SK-N-SH (cell line): Measurements from ENCODE around the gene CPAMD8. TPM values are rescaled to one million over a fixed set of nuclear protein-coding genes. Genes with fewer than 3 reads are reported as not detected.

ENCODE experiments used
- CTCF ChIA-PET: fragments of 300-600, 350-600 bp; formaldehyde crosslinking; extraction: SDS; loops from one replicate; lab custom pipeline; 2021; lab: Yijun Ruan, JAX
- POLR2A ChIA-PET: fragments of 350-600 bp; sonication (Branson Sonifier 250); formaldehyde crosslinking; extraction: SDS; loops from one replicate; lab custom pipeline; 2020; ENCODE audit warnings: antibody characterized with exemption, inconsistent platforms; lab: Yijun Ruan, JAX
- DNase-seq: peaks from one replicate; pipeline ENCODE4 v3.0.0; 2012
- H2AFZ ChIP-seq: fragments of 200-600 bp; sonication (generic); 2 replicates; pipeline ENCODE4 v1.8.1; 2016; ENCODE audit warnings: antibody characterized with exemption, mild to moderate bottlenecking, low read depth
- H3F3A ChIP-seq: fragments of 200-600 bp; sonication (generic); replicated peaks from 2 replicates; pipeline ENCODE3; 2016; ENCODE audit warnings: antibody characterized with exemption, mild to moderate bottlenecking; ENCODE audit not compliant: insufficient read depth
- H3K27ac ChIP-seq, 2 experiments: fragments of 200-500 bp in 1 of 2; fragments of 200-600 bp in 1 of 2; sonication (Bioruptor generic) in 1 of 2; sonication (generic), shearing (Covaris generic) in 1 of 2; 2 replicates each; pipeline versions ENCODE4 v1.5.1 to v1.6.1; 2014 to 2016; ENCODE audit warnings: low read depth in 2 of 2, inconsistent platforms in 1 of 2, low read length in 1 of 2, mild to moderate bottlenecking in 1 of 2, mixed read lengths in 1 of 2
- H3K27me3 ChIP-seq: fragments of 200-600 bp; sonication (generic), shearing (Covaris generic); 2 replicates; pipeline ENCODE4 v1.6.1; 2016; ENCODE audit warnings: mixed run types; ENCODE audit not compliant: insufficient read depth
- H3K36me3 ChIP-seq, 2 experiments: fragments of 200-500 bp in 1 of 2; fragments of 200-600 bp in 1 of 2; sonication (Bioruptor generic) in 1 of 2; sonication (generic) in 1 of 2; replicated peaks in 1 of 2; 2 replicates each; pipeline versions ENCODE3 to v1.5.1; 2014 to 2016; ENCODE audit warnings: low read length in 1 of 2, mild to moderate bottlenecking in 1 of 2; ENCODE audit not compliant: insufficient read depth in 2 of 2, control insufficient read depth in 1 of 2
- H3K4me1 ChIP-seq, 2 experiments: fragments of 200-500 bp in 1 of 2; fragments of 200-600 bp in 1 of 2; sonication (Bioruptor generic) in 1 of 2; sonication (generic), shearing (Covaris generic) in 1 of 2; 2 replicates each; pipeline versions ENCODE4 v1.5.1 to v1.6.1; 2014 to 2016; ENCODE audit warnings: low read depth in 1 of 2, low read length in 1 of 2, mixed run types in 1 of 2; ENCODE audit not compliant: insufficient read depth in 2 of 2, control insufficient read depth in 1 of 2
- H3K4me2 ChIP-seq: fragments of 200-600 bp; sonication (generic), shearing (Covaris generic); 2 replicates; pipeline ENCODE4 v1.6.1; 2017; ENCODE audit warnings: mixed run types
- H3K4me3 ChIP-seq, 2 experiments: fragments of 200-500 bp in 1 of 2; fragments of 200-600 bp in 1 of 2; sonication (Bioruptor generic) in 1 of 2; sonication (generic), shearing (Covaris generic) in 1 of 2; 2 replicates each; pipeline versions ENCODE4 v1.5.1 to v1.8.1; 2014 to 2016; ENCODE audit warnings: low read depth in 2 of 2, inconsistent platforms in 1 of 2, low read length in 1 of 2, mild to moderate bottlenecking in 1 of 2, mixed read lengths in 1 of 2, moderate library complexity in 1 of 2
- H3K79me2 ChIP-seq: fragments of 200-600 bp; sonication (generic); 2 replicates; pipeline ENCODE4 v1.8.1; 2017; ENCODE audit warnings: mild to moderate bottlenecking; ENCODE audit not compliant: insufficient read depth
- H3K9ac ChIP-seq: fragments of 200-600 bp; sonication (generic); 2 replicates; pipeline ENCODE4 v1.6.1; 2017; ENCODE audit warnings: mixed run types
- H3K9me2 ChIP-seq: fragments of 200-600 bp; sonication (generic); 2 replicates; pipeline ENCODE4 v1.6.1; 2017; ENCODE audit warnings: mixed run types
- H3K9me3 ChIP-seq: fragments of 200-600 bp; sonication (generic); 2 replicates; pipeline ENCODE4 v1.6.1; 2017; ENCODE audit warnings: mixed run types, mild to moderate bottlenecking, moderate library complexity
- H4K20me1 ChIP-seq: fragments of 200-600 bp; sonication (generic); 2 replicates; pipeline ENCODE4 v1.6.1; 2017; ENCODE audit warnings: mild to moderate bottlenecking, mixed run types; ENCODE audit not compliant: insufficient read depth
- CHD2 ChIP-seq: fragments of 150-350 bp; IDR thresholded peaks from 2 replicates; pipeline ENCODE4 v1.6.1; 2018; ENCODE audit warnings: low read length; ENCODE audit not compliant: partially characterized antibody
- ELF1 ChIP-seq: IDR thresholded peaks from 2 replicates; pipeline ENCODE4 v1.4.0; 2012
- FOSL2 ChIP-seq: IDR thresholded peaks from 2 replicates; pipeline ENCODE4 v1.4.0; 2012; ENCODE audit warnings: low read depth, mild to moderate bottlenecking, moderate library complexity, borderline replicate concordance
- FOXJ3 ChIP-seq: sonication (generic); formaldehyde crosslinking; IDR thresholded peaks from 2 replicates; pipeline ENCODE4 v1.5.1; 2020; ENCODE audit warnings: mild to moderate bottlenecking, missing genetic modification reagents
- GATA2 ChIP-seq: sonication (generic); formaldehyde crosslinking; IDR thresholded peaks from 2 replicates; pipeline ENCODE4 v1.5.0; 2020; ENCODE audit warnings: mild to moderate bottlenecking, missing genetic modification reagents
- JUND ChIP-seq: IDR thresholded peaks from 2 replicates; pipeline ENCODE4 v1.4.0; 2012
- MAX ChIP-seq: IDR thresholded peaks from 2 replicates; pipeline ENCODE4 v1.4.0; 2012; ENCODE audit warnings: low read depth
- MEF2A ChIP-seq: IDR thresholded peaks from 2 replicates; pipeline ENCODE4 v1.4.0; 2012; ENCODE audit warnings: low read depth, borderline replicate concordance
- NFIC ChIP-seq: IDR thresholded peaks from 2 replicates; pipeline ENCODE4 v1.4.0; 2012; ENCODE audit warnings: borderline replicate concordance
- NRF1 ChIP-seq: IDR thresholded peaks from 2 replicates; pipeline ENCODE4 v1.6.1; 2012; ENCODE audit warnings: low read depth, mild to moderate bottlenecking, low read length
- PBX3 ChIP-seq: IDR thresholded peaks from 2 replicates; pipeline ENCODE4; 2012
- POLR2AphosphoS5 ChIP-seq: IDR thresholded peaks from 2 replicates; pipeline ENCODE4 v1.6.1; 2012; ENCODE audit warnings: low read depth, low read length
- RAD21 ChIP-seq: IDR thresholded peaks from 2 replicates; pipeline ENCODE4 v1.6.1; 2012; ENCODE audit warnings: mild to moderate bottlenecking, low read length
- RCOR1 ChIP-seq: fragments of 150-350 bp; IDR thresholded peaks from 2 replicates; pipeline ENCODE4 v1.6.1; 2017; ENCODE audit warnings: antibody characterized with exemption, low read length
- RXRA ChIP-seq: IDR thresholded peaks from 2 replicates; pipeline ENCODE4 v1.4.0; 2012; ENCODE audit warnings: low read depth, mild to moderate bottlenecking, borderline replicate concordance
- SMC3 ChIP-seq: IDR thresholded peaks from 2 replicates; pipeline ENCODE4 v1.6.1; 2012; ENCODE audit warnings: low read depth, low read length, improper control_type of control experiment
- TAF1 ChIP-seq: IDR thresholded peaks from 2 replicates; pipeline ENCODE4 v1.6.1; 2012; ENCODE audit warnings: low read depth, mild to moderate bottlenecking, low read length, moderate library complexity, borderline replicate concordance
- USF1 ChIP-seq: IDR thresholded peaks from 2 replicates; pipeline ENCODE4 v1.4.0; 2012; ENCODE audit warnings: low read depth, borderline replicate concordance
- YY1 ChIP-seq: IDR thresholded peaks from 2 replicates; pipeline ENCODE4 v1.4.0; 2012; ENCODE audit warnings: low read depth, mild to moderate bottlenecking
- WGBS: methylation state at CpG from one replicate; pipeline ENCODE4 v1.1.6; 2017; ENCODE audit warnings: low lambda C conversion rate; 5-methylcytosine and 5-hydroxymethylcytosine counted together
- polyA plus RNA-seq, 3 experiments: library from polyadenylated mRNA; depleted of rRNA; stranded (reverse); fragments of >200 nt; gene quantifications; 2 replicates each; pipeline ENCODE4 v1.2.3, GENCODE V29; 2012
- TF ChIP-seq, protein P1 (sequence below): IDR thresholded peaks from 2 replicates; pipeline ENCODE4 v1.6.1; 2012; ENCODE audit warnings: mild to moderate bottlenecking, low read depth, low read length, moderate library complexity

CPAMD8 gene
- polyA plus RNA-seq, 1 of the 3 experiments (the other 2 are of a cell fraction): 1.2 TPM

GRCh38 chr19:16946951-16947940, 79.4 kb downstream of the CPAMD8 start:
- DNase-seq: no peak
- H3K4me1 ChIP-seq: no peaks in the 10 kb centered on the region
- H3K4me2 ChIP-seq: no peak overlapping the region
- H3K36me3 ChIP-seq: no peaks in the 10 kb centered on the region
- H3K27ac ChIP-seq: no peak overlapping the region
- H3F3A ChIP-seq: no peaks in the 10 kb centered on the region
- no peaks in the 10 kb centered on the region for H3K9me2 ChIP-seq
- no peak overlapping the region for H3K4me3 ChIP-seq
- 24% methylated on average over 12 of the region's 16 CpGs for WGBS
- H4K20me1 ChIP-seq: no peaks in the 10 kb centered on the region
- TF ChIP-seq SMC3: no peak
- TF ChIP-seq USF1: no peak
- TF ChIP-seq RAD21: no peak
- no peak for TF ChIP-seq JUND
- TF ChIP-seq GATA2 (CRISPR knock-in tag): no peak
- TF ChIP-seq RXRA: no peak
- TF ChIP-seq RCOR1: no peak
- no peak for TF ChIP-seq ELF1
- no peak for TF ChIP-seq CHD2
- no peak for TF ChIP-seq FOSL2
- no peak for TF ChIP-seq FOXJ3
- no peak for TF ChIP-seq MAX
- no peak for TF ChIP-seq TAF1
- TF ChIP-seq, protein P1, sequence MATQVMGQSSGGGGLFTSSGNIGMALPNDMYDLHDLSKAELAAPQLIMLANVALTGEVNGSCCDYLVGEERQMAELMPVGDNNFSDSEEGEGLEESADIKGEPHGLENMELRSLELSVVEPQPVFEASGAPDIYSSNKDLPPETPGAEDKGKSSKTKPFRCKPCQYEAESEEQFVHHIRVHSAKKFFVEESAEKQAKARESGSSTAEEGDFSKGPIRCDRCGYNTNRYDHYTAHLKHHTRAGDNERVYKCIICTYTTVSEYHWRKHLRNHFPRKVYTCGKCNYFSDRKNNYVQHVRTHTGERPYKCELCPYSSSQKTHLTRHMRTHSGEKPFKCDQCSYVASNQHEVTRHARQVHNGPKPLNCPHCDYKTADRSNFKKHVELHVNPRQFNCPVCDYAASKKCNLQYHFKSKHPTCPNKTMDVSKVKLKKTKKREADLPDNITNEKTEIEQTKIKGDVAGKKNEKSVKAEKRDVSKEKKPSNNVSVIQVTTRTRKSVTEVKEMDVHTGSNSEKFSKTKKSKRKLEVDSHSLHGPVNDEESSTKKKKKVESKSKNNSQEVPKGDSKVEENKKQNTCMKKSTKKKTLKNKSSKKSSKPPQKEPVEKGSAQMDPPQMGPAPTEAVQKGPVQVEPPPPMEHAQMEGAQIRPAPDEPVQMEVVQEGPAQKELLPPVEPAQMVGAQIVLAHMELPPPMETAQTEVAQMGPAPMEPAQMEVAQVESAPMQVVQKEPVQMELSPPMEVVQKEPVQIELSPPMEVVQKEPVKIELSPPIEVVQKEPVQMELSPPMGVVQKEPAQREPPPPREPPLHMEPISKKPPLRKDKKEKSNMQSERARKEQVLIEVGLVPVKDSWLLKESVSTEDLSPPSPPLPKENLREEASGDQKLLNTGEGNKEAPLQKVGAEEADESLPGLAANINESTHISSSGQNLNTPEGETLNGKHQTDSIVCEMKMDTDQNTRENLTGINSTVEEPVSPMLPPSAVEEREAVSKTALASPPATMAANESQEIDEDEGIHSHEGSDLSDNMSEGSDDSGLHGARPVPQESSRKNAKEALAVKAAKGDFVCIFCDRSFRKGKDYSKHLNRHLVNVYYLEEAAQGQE: no peak
- no peak for TF ChIP-seq NFIC
- no peak for TF ChIP-seq YY1
- no peak for TF ChIP-seq MEF2A
- no peak for TF ChIP-seq NRF1
- TF ChIP-seq PBX3: no peak
- TF ChIP-seq POLR2AphosphoS5: no peak
- H3K79me2 ChIP-seq: no peaks in the 10 kb centered on the region
- H3K9me3 ChIP-seq: no peaks in the 10 kb centered on the region
- H3K27me3 ChIP-seq: peaks cover 4% of the 10 kb centered on the region; the same call in 1 of the 2 replicates
- H2AFZ ChIP-seq: no peak overlapping the region
- H3K9ac ChIP-seq: no peak overlapping the region
- POLR2A ChIA-PET: no interaction called here
- CTCF ChIA-PET: no interaction called here
